H1 (cell line): ENCODE measurements around the gene PURB. TPM values are rescaled to one million over a fixed set of nuclear protein-coding genes. Genes with fewer than 3 reads are reported as not detected.

Experiments
- ATF3 ChIP-seq: IDR thresholded peaks from 2 replicates; pipeline ENCODE4 v1.6.1; 2011; ENCODE audit warnings: low read depth, mild to moderate bottlenecking, low read length; ENCODE audit not compliant: insufficient read depth
- E2F6 ChIP-seq: IDR thresholded peaks from 2 replicates; pipeline ENCODE4 v1.6.1; 2012; ENCODE audit warnings: inconsistent platforms
- MAX ChIP-seq: IDR thresholded peaks from 2 replicates; pipeline ENCODE4 v1.6.1; 2012; ENCODE audit warnings: inconsistent platforms
- polyA plus RNA-seq, 7 experiments: library from polyadenylated mRNA; depleted of rRNA in 3 of 7; stranded (reverse) in 5 of 7; unstranded in 2 of 7; fragments of >200 nt in 5 of 7; fragments of 200-250 nt in 2 of 7; gene quantifications; 1 replicate in 5 of 7; 2 replicates in 1 of 7; 4 replicates in 1 of 7; pipeline versions ENCODE4 v1.2.1 to v1.2.3, GENCODE V29; 2011 to 2013; ENCODE audit warnings: missing spikeins in 2 of 7, mixed read lengths in 2 of 7
- total RNA-seq: library from RNA; stranded (reverse); fragmentation: NEBNext Ultra II Directional; extraction: Animal tissue kit (Norgen Biotek cat#: 25700); gene quantifications from 2 replicates; pipeline ENCODE4 v1.2.1, GENCODE V29; 2021

The PURB gene
- total and polyA plus RNA-seq, 2 of the 8 experiments (the other 6 are each of a cell fraction or from before 2014, with no cell fraction given): 3.3 to 22.7 TPM

GRCh38 chr7:44918029-44918428 is 32.7 kb upstream of the PURB start (continued):
- TF ChIP-seq E2F6 (no peak), ATF3 (no peak), MAX (no peak)
